Measurements from ENCODE around the gene LYSMD3.

The LYSMD3 gene

GRCh38 chr5:90479611-90480385, 49.6 kb downstream of the LYSMD3 start:
- no peak for TF ChIP-seq CTCF (IDR thresholded peaks at IDR 0.05; ENCODE audit: borderline replicate concordance, control extremely low read depth, extremely low read depth, insufficient read depth, missing control alignments)
- no peak for DNase-seq (ENCODE audit: low spot score)
- in situ Hi-C loops (cut with MboI; ENCODE audit: low sequenced_read_pairs, unreplicated experiment): no loop called here

- TF ChIP-seq CTCF (IDR thresholded peaks at IDR 0.05; ENCODE audit: borderline replicate concordance, control extremely low read depth, extremely low read depth, insufficient read depth, missing control alignments): no peak
- in situ Hi-C loops (cut with MboI; ENCODE audit: low sequenced_read_pairs, unreplicated experiment): no loop called here
- DNase-seq (ENCODE audit: low spot score): no peak
Observed at GRCh38 chr5:90477621-90478215, 51.7 kb downstream of the LYSMD3 start.

DNA sequence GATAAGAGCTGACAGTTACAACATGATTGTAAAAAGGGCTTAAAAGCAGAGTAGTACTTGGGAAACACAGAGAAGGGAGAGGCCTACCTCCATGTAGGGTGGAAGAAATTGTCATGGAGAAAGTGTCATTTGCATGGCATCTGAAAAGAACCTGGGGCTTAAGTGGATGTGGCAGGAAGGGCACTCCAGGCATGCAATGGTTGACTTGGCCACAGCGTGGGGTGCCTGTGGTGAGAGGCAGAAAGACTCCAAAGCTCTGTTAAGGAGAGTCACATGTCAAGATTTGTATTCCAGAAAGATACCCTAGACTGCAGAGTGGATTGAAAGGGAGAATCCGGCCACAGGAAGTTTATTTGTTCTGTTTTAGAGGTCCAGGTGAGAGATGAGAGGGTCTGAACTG, 52.3 kb downstream of the LYSMD3 start:
- in situ Hi-C loops (cut with MboI; ENCODE audit: low sequenced_read_pairs, unreplicated experiment): no loop called here
- no peak for DNase-seq (ENCODE audit: low spot score)

GRCh38 chr5:90476391-90476790, 53.0 kb downstream of the LYSMD3 start:
- no peak for DNase-seq (ENCODE audit: low spot score)
- TF ChIP-seq CTCF (IDR thresholded peaks at IDR 0.05; ENCODE audit: borderline replicate concordance, control extremely low read depth, extremely low read depth, insufficient read depth, missing control alignments): no peak
- in situ Hi-C loops (cut with MboI; ENCODE audit: low sequenced_read_pairs, unreplicated experiment): no loop called here

More for the DNA sequence above, 52.3 kb downstream of the LYSMD3 start:
- no peak for TF ChIP-seq CTCF (IDR thresholded peaks at IDR 0.05; ENCODE audit: borderline replicate concordance, control extremely low read depth, extremely low read depth, insufficient read depth, missing control alignments)

GRCh38 chr5:90475436-90475980, 53.9 kb downstream of the LYSMD3 start:
- no peak for TF ChIP-seq CTCF (IDR thresholded peaks at IDR 0.05; ENCODE audit: borderline replicate concordance, control extremely low read depth, extremely low read depth, insufficient read depth, missing control alignments)
- no peak for DNase-seq (ENCODE audit: low spot score)
- in situ Hi-C loops (cut with MboI; ENCODE audit: low sequenced_read_pairs, unreplicated experiment): no loop called here

GRCh38 chr5:90474235-90475107, 54.9 kb downstream of the LYSMD3 start, which contains the start of the genes MBLAC2 and POLR3G:
Gene MBLAC2, minus strand, starts transcription at chr5:90474771. Its CDS starts 479 bp downstream, at chr5:90474292.
Gene POLR3G, plus strand, starts transcription at chr5:90474864. Its CDS starts 10,704 bp downstream, at chr5:90485568.
- in situ Hi-C loops (cut with MboI; ENCODE audit: low sequenced_read_pairs, unreplicated experiment): no loop called here
- no peak for TF ChIP-seq CTCF (IDR thresholded peaks at IDR 0.05; ENCODE audit: borderline replicate concordance, control extremely low read depth, extremely low read depth, insufficient read depth, missing control alignments)
- peak; percentile 95 for DNase-seq (ENCODE audit: low spot score)
